HG02970 (cell line): ENCODE results near the gene DRG2.

Source experiments
- ATAC-seq: cut with Tn5 transposase; IDR thresholded peaks from one replicate; pipeline ENCODE4 v1.9.1; 2021; ENCODE audit warnings: mild to moderate bottlenecking, moderate library complexity, moderate number of reproducible peaks; ENCODE audit not compliant: unreplicated experiment, low FRiP score

Gene DRG2, protein sequence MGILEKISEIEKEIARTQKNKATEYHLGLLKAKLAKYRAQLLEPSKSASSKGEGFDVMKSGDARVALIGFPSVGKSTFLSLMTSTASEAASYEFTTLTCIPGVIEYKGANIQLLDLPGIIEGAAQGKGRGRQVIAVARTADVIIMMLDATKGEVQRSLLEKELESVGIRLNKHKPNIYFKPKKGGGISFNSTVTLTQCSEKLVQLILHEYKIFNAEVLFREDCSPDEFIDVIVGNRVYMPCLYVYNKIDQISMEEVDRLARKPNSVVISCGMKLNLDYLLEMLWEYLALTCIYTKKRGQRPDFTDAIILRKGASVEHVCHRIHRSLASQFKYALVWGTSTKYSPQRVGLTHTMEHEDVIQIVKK

GRCh38 chr17:18087610-18088491 is at the start of gene DRG2:
Gene DRG2 (plus strand): TSS chr17:18087948. CDS start chr17:18088024, 76 bp downstream.
- ATAC-seq: peak; percentile 87

DNA sequence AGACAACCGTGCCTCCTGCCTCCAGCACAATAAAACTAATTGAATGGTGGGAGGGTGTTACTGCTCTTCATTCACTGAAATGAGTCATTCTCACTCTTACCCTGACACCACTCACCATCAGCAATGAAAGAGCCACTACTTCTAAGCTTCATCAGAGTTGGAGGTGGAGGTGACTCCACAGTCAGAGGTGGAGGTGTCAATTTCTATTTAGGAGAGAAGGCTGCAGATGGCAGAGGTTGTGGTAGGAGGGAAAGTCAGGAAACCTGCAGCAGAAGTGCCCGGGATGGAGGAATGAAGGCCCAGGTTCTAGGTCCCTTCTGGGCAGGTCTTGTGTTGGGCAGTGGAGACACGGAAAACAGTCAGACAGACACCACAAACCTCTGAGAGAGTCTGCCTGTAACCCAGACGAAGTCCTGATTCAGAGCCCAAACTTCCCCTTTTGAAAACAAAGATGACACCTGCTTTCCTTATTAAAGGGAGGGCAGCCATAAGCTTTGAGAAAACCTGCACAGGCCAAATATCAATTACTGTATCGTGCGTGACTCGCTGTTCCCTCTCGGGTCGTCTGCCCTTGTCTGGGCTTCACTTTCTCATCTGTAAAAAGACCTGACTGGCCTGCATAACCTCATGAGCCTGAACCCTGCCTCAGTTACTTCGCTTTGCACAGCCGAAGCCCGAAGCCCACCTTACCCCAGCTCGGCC is 49.4 kb upstream of the DRG2 start:
- ATAC-seq: no peak

DNA sequence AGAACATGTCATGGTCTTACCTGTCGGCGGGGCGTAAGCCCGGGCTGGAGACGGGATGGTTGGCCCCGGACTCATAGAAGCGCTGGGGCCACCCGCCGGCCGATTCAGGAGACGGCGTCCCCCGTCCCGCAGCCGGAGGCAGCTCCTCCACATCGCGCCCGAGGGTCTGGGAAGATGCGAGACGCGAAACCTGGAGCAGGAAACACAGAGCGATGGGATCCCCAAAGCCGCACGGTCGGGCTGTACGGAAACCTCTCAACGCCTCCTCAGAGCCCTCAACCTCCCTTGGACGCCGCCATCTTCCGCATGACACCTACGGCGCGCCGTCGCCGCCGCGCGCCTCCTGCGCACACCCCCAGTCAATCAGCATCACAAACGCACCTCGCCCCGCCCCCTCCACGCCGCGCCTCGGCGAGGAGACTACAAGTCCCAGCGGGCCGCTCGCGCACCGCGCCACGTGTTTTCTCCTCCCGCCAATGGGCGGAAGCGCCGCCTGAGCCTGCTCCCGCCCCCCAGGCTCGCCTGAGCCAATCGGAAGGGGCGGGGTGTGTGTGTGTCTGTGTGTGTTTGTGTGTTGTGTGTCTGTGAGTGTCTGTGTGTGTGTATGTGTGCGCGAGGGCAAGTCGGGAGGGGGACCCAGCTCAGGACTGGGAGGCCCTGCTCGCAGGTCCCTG is 48.8 kb upstream of the DRG2 start, which contains the start of the genes ATPAF2 and GID4:
Gene ATPAF2, minus strand, starts transcription at position 308 of the 674 bp plus-strand sequence. Its CDS starts 155 bp downstream, at position 153.
Gene GID4, plus strand, starts transcription at position 548 of the 674 bp plus-strand sequence. Its CDS starts 57 bp downstream, at position 605.
- peak; percentile 87 for ATAC-seq

- peak; percentile 10 for ATAC-seq
Observed at GRCh38 chr17:18039535-18040260, 48.0 kb upstream of the DRG2 start.

DNA sequence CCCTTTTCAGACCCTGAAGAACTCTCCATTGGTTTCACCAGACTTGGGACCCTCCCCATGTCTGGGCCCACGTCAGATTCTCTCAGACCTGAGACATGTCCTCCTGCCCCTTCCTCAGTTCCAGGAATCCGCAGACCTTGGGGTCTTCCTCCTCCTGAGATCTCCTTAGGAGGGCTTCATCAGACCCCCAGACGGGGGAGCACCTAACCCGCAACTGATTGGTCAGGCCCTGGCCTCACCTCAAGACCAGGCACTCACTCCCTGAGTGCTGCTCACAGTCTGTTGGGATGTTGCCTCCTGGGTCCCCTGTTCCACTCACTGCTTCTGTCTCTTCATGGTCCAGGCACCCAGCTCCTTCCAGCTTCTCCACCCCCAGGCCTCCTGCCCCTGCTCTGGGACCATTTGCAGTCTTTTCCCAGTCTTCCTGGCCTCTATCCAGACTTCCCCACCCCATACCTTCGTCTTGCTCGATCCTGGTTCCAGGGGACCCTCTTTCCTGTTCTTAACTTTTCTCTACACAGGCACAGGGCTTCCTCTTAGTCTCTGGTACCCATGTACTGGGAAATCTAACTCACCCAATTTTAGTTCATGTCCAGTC is 47.4 kb upstream of the DRG2 start:
- ATAC-seq: no peak

GRCh38 chr17:18041776-18042175 is 46.0 kb upstream of the DRG2 start:
- ATAC-seq: no peak

DNA sequence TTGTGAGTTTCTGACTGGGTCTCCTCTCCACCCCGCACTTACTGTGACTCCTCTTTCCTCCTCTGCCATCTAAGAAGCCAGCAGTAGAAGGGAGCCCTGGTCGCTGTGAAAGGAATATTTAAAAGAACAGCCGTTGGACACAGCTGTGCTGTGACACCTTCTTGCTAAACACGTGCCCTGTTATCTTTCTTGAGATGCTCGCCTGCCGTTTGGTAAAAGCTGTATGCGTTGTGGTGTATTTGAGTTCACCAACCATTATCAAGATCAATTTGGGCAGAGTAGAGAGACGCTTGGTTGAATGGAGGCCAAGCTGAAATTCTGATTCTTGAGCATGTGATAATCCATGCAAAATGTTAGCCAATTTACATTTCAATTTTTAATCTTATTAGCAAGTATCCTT is 44.8 kb upstream of the DRG2 start:
- no peak for ATAC-seq

DNA sequence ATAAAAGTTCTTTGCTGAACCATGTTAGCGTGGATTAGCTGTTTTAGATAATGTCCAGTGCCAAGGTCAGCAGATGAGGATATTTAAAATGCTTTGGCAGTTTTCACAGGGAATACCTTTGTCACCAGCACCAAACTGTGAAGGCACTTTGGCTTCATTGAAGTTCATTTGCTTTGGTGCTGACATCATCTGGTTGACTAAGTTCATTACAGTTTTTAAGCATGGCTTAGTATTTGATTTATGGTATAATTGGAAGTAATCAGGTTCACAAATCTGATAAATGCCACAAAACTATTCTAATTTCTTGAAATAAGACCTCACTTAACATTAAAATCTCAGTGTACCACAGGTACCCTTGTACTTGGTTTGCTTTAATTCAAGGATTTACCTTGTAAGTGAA is 44.3 kb upstream of the DRG2 start:
- ATAC-seq: no peak

DNA sequence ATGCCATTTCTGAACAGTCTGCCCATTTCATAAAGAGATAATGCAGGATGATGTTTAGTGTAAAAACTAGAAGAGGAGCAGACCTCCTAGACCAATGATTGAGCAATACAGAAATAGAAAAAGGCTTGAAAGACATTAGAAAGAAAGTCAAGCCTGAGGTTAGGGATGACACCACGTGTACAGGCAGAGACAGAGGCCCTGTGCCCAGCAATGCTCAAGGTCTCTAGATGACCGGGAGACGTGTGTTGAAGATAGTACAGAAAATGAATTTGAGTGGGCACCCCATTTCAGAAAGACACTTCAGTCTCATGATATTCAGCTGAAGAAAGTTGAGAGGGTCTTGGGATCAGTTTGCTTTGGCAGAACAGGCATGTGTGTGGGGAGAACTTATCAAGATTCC is 43.1 kb upstream of the DRG2 start:
- ATAC-seq: no peak

DNA sequence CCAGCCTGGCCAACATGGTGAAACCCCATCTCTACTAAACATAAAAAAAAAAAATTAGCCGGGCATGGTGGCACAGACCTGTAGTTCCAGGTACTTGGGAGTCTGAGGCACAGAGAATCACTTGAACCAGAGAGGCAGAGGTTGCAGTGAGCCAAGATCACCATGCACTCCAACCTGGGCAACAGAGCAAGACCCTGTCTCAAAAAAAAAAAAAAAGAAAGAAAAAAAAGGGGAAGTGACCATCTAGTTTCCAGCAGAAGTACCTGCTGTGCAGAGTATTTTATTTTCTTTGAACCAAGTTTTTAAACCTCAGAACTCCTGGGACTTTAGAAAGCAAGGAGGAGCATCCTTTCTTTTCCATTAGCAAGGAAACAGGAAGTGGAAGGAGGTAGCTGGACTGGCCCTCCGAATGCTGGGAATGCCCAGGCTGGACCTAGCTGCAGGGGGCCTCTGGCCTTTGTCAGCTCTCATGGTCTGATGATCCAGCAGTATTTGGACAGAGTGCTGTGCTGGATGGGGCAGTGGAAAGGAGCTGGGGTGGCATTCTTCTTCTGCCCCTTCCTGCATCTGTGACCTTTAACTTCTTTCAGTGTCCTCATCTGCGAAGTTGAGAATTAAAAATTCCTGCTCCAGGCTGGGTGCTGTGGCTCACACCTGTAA is 41.9 kb upstream of the DRG2 start:
- ATAC-seq: no peak

- no peak for ATAC-seq
Observed at GRCh38 chr17:18055597-18055996, 32.2 kb upstream of the DRG2 start.

GRCh38 chr17:18056214-18056613 is 31.5 kb upstream of the DRG2 start:
- ATAC-seq: no peak

GRCh38 chr17:18059283-18059682 is 28.5 kb upstream of the DRG2 start:
- ATAC-seq: no peak

GRCh38 chr17:18064053-18064452 is 23.7 kb upstream of the DRG2 start:
- ATAC-seq: no peak

DNA sequence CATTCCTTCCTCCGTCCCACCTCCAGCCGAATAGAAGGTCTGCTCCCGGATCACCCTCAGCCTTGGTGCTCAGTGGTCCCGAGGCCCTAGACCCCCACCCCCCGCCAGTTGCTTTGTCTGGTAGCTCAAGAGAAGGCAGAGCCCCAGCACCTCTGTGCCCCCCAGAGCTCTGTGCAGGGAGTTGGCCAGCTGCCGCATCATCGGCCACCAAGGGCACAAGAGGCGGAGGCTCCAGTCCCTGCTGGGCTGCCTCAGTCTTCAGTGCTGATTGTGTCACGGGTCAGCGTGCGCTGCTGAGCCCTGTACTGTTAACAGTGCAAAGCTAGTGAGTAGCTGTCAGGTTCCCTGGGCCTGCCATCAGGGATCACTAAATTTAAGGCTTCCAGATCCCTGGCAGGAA is 22.2 kb upstream of the DRG2 start:
- no peak for ATAC-seq

GRCh38 chr17:18066866-18067265 is 20.9 kb upstream of the DRG2 start:
- no peak for ATAC-seq

- ATAC-seq: no peak
Observed at GRCh38 chr17:18069101-18069500, 18.6 kb upstream of the DRG2 start.

DNA sequence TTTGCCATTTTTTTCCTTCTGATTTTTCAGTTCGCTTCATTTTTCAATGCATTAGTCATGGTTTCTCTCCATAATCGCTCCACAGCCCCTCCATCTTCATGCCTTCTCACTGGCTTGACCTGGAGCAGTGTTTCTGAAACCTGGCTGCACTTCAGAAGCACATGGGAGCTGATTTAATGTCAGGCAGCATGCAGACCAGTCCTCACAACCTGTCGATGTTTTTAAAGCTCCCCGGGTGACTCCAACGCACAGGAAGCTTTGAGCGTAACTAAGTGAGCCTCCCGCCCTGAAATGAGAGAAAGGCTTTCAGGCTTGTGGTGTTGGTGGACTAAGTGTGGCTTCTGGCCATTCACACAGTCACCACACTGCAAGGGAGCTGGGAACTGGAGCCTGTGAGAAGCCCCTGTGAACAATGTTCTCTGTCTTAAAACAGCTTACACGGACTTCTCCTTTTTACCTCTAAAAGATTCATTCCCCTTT is 16.8 kb upstream of the DRG2 start:
- no peak for ATAC-seq
